KBM-7 (cell line): ENCODE measurements around the gene FCHO2.

Source experiments
- DNase-seq: peaks from one replicate; pipeline ENCODE4 v3.0.0-alpha.2; 2015
- in situ Hi-C: fragments of 300-500 bp; cut with MboI; formaldehyde crosslinking; loops from 2 replicates; pipeline ENCODE4 v1.14.3; 2020; ENCODE audit warnings: low sequenced_read_pairs, low pct_unique_long_range_greater_than_20kb, mixed read lengths

FCHO2 gene

DNA sequence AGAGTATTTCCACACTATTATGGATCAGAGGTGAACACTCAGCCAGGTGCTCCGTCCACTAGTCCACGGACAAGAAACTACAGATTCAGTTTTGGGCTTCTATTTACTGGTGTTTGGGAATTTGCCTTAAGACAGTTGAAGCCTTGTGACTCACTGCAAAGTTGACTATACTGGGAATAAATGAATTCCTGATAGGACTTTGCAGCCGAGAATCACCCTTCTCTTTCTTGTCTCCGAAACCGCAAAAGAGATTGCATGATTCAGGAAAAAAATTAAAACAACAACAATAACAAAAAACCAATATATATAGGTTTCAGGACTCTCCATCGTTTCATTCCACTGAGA is 165.2 kb downstream of the FCHO2 start:
- in situ Hi-C loops: no loop called here
- DNase-seq: no peak

GRCh38 chr5:73122875-73123810 is 167.3 kb downstream of the FCHO2 start:
- DNase-seq: no peak
- in situ Hi-C loops: no loop called here

DNA sequence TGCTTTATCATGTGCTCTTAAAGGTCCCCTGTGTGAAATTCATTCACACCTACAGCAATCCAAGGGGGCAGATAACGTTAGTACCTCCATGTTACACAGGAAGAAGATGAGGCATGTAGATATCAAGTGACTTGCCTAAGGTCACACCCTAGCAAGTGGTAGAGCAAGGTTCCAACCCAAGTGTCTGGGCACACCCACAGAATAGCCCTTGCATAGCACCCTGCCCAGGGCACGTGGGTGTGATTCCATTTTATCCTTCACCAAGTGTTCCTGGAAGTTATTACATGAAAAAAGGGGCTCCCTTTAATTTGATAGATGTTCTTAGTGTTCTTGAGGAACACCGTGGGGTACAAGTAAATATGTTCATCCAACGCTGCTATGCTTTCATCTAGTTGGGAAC is 169.4 kb downstream of the FCHO2 start:
- DNase-seq: no peak
- in situ Hi-C loops: no loop called here

DNA sequence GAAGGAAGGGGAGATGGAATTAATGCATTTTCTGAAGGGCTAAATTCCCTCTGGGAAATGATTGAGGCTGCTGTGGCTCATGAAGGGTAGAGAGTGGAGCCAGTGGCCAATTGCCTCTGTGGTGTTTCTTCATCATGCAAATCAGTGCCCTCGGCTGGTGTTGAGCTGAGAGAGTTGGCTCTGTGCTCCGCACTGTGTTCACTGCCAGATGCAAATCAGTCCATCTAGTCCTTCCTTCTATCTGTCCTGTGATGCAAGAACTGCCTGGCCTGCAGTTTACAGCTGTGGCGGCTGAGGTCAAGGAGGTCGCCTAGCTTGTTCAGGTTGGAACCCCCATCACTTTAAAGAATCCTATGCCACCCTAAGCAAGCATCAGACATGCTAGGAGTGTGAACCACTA is 170.5 kb downstream of the FCHO2 start:
- in situ Hi-C loops: no loop called here
- no peak for DNase-seq

- in situ Hi-C loops: no loop called here
- no peak for DNase-seq
Observed at GRCh38 chr5:73126957-73127356, 171.1 kb downstream of the FCHO2 start.

GRCh38 chr5:73129143-73129542 is 173.3 kb downstream of the FCHO2 start:
- no peak for DNase-seq
- in situ Hi-C loops: no loop called here

DNA sequence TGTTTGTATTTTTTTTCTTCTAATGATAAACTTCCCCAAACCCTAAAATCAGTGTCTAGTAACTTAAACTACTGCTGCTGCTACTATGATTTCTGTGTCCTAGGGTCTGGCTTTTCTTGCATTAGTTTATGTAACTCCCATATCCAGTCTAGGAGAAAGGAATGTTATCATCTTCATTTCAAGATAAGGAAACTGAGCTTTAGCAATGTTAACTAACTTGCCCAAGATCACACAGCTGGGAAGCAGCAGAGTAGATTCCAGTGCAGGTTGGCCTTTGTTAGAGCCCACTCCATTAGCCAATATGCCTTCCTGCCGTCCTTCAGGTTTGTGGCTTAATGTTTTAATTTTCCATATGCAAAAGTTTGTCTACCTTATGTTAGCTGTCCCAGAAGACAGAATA is 175.0 kb downstream of the FCHO2 start:
- in situ Hi-C loops: no loop called here
- no peak for DNase-seq

GRCh38 chr5:73131711-73132425 is 176.0 kb downstream of the FCHO2 start:
- in situ Hi-C loops: no loop called here

GRCh38 chr5:73132759-73133158 is 176.9 kb downstream of the FCHO2 start:
- in situ Hi-C loops: no loop called here
- DNase-seq: no peak

More at GRCh38 chr5:73131711-73132425, 176.0 kb downstream of the FCHO2 start:
- no peak for DNase-seq

DNA sequence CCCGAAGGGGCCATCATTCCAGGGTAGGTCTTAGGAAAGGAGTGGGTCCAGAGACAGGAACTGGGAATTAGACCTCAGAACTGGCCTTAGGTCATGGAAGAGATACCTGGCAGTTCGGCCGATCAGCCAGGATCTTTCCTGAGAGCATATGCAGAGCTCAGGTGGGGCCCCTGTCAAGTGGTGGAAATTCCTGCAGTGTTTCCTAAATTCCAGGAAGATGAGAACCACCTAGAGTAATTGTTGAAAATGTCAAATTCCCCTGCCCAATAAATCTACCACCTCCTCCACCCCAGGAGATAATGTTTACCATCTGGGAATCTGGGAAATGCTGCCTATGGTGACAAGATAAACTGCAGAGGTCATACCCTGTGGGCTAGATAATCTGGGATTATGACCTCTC is 179.2 kb downstream of the FCHO2 start:
- in situ Hi-C loops: no loop called here
- DNase-seq: no peak

- DNase-seq: peak; percentile 37
- in situ Hi-C loops: no loop called here
Observed at GRCh38 chr5:73135429-73136054, 179.7 kb downstream of the FCHO2 start.

GRCh38 chr5:73136055-73136562 is 180.3 kb downstream of the FCHO2 start:
- DNase-seq: no peak

GRCh38 chr5:73137563-73138530 is 182.0 kb downstream of the FCHO2 start:
- no peak for DNase-seq
- in situ Hi-C loops: no loop called here

More at GRCh38 chr5:73136055-73136562, 180.3 kb downstream of the FCHO2 start:
- in situ Hi-C loops: no loop called here

- in situ Hi-C loops: no loop called here
- DNase-seq: no peak
Observed at GRCh38 chr5:73139485-73139884, 183.6 kb downstream of the FCHO2 start.
